WTC11 (cell line): ENCODE results near the gene TMEM130.

Source experiments
- ARID4B ChIP-seq: sonication (generic); formaldehyde crosslinking; IDR thresholded peaks from 2 replicates; pipeline ENCODE4 v1.8.0; 2023; ENCODE audit warnings: missing genetic modification reagents, mild to moderate bottlenecking, borderline replicate concordance
- ATF2 ChIP-seq: sonication (generic); formaldehyde crosslinking; IDR thresholded peaks from 2 replicates; pipeline ENCODE4 v1.8.1; 2022; ENCODE audit warnings: low read depth, missing genetic modification reagents, borderline replicate concordance
- CREB1 ChIP-seq: sonication (generic); formaldehyde crosslinking; IDR thresholded peaks from 2 replicates; pipeline ENCODE4 v1.8.0; 2023; ENCODE audit warnings: mild to moderate bottlenecking, missing genetic modification reagents
- CTCF ChIP-seq: fragments of 200-600 bp; IDR thresholded peaks from 2 replicates; pipeline ENCODE4 v1.8.0; 2022; ENCODE audit warnings: antibody characterized with exemption
- ELF4 ChIP-seq: sonication (generic); formaldehyde crosslinking; IDR thresholded peaks from 2 replicates; pipeline ENCODE4 v1.8.1; 2022; ENCODE audit warnings: low read depth, mild to moderate bottlenecking, moderate library complexity, missing genetic modification reagents
- GRHL2 ChIP-seq: fragments of 250-450 bp; sonication (Bioruptor Pico); IDR thresholded peaks from 2 replicates; pipeline ENCODE4 v1.8.0; 2022; ENCODE audit warnings: mild to moderate bottlenecking, moderate library complexity; ENCODE audit not compliant: insufficient replicate concordance, severe bottlenecking
- ZNF281 ChIP-seq: sonication (generic); formaldehyde crosslinking; IDR thresholded peaks from 2 replicates; pipeline ENCODE4 v1.8.0; 2023; ENCODE audit warnings: mild to moderate bottlenecking, missing genetic modification reagents
- ZSCAN18 ChIP-seq: fragments of 250-450 bp; sonication (Bioruptor Pico); IDR thresholded peaks from 2 replicates; pipeline ENCODE4 v2.1.2; 2022; ENCODE audit warnings: mild to moderate bottlenecking, moderate library complexity

GRCh38 chr7:98907570-98907969 lies 37.8 kb upstream of the TMEM130 start:
- TF ChIP-seq ZNF281 (CRISPR knock-in tag) (no peak), CTCF (no peak), ELF4 (CRISPR knock-in tag) (no peak), CREB1 (CRISPR knock-in tag) (no peak), GRHL2 (CRISPR knock-in tag) (no peak), ZSCAN18 (CRISPR knock-in tag) (no peak), ARID4B (CRISPR knock-in tag) (no peak), ATF2 (CRISPR knock-in tag) (no peak)
